HG03575 (cell line): ENCODE measurements around the gene FBXL7.

Source experiments
- ATAC-seq: cut with Tn5 transposase; IDR thresholded peaks from one replicate; pipeline ENCODE4 v1.9.1; 2021; ENCODE audit not compliant: unreplicated experiment, insufficient number of reproducible peaks, low FRiP score; ENCODE audit errors: extremely low read depth

Gene FBXL7

DNA sequence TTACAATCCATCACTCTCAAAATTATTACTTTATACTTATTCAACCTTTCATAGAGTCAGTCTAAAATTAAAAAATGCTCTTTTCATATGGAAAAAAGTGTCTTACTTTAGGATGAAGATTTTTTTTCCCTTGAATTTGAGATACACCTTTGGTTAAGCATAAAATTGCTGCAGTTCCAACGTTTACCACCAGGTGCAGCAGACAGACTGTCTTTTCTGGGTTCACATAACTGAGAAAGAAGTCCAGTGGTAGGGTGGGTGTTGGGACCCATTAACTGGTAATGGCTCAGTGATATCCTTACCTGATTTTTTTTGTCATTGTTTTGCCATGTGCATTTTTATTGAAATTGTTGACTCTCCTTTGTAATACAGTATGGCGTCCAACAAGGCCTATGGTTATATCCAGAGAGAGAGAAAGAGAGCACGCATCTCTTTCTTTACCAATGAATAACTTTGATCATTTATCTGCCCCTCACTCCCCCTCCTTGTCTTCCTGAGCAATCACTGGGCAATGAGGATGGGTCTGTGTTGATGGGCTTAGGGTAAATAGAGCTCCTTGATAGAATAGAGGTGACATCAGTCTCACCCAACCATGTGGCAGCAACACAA is 98.4 kb downstream of the FBXL7 start:
- no peak for ATAC-seq

DNA sequence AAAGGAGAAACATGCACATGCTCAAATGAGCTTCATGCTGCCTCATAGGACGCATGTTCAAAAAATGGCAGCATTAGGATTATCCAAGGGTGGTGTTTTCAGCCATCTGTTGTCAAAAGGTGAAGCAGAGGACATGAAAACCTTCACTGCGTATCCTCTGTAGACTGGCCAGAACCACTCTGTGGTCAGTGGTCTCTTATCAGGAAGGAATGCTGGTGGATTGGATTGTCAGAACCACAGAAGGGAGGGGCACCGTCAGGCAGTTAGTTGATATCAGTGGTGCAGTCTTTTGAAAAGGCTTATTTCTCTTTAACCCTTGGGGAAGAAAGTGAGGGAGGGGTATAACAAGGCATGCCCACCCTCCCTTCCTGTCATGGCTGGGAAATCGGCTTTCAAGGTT is 100.1 kb downstream of the FBXL7 start:
- ATAC-seq = no peak

DNA sequence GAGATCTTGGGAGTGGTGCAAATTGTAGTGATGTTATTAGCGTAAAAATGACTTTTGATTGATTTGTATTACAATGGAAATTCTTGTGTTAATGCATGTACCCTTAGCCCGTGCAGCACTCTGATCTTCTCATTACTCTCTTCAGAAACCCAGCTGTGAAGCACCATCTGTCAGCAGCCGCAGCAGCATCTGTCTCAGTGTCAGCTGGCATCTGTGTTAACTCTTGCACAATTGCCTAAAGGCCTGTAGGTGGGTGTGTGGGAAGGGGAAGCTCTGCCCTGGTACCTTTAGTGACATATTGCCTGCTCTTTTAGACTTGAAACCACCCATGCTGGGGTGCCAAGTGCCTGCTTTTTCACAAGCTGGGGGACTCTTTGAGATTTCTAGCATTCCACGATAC is 101.3 kb downstream of the FBXL7 start:
- ATAC-seq = no peak

DNA sequence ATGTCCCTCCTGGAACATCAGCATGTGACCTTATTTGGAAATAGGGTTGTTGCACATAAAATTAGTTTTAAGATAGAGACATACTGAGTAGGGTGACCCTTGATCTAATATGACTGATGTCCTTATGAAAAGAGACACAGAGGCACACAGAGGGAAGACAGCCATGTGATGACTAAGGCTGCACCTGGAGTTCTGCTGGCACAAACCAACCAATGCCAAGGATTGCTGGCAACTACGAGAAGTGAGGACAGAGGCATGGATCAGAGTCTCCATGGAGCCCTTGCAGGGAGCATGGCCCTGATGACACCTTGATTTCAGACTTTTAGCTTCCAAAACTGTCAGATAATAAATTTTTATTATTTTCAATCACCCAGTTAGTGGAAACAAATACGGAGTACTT is 101.9 kb downstream of the FBXL7 start:
- ATAC-seq = no peak

DNA sequence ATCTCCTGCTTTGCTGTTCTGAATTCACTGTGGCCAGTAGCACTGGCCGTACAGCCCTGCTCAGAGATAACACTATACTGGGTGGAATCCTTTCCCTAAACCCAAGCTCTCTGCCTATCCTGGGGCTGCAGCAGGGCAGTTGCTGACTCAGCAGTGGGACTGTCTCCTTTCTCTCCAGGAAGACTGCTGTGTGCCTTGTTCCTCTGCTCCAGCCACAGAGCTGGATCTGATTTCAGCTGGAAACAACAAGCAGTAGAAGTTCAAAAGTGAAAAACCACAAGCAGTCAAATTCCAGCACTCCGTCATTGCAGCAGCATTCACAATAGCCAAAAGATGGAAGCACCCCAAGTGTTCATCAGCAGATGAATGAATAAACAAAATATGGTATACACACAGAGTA is 105.0 kb downstream of the FBXL7 start:
- ATAC-seq = no peak

DNA sequence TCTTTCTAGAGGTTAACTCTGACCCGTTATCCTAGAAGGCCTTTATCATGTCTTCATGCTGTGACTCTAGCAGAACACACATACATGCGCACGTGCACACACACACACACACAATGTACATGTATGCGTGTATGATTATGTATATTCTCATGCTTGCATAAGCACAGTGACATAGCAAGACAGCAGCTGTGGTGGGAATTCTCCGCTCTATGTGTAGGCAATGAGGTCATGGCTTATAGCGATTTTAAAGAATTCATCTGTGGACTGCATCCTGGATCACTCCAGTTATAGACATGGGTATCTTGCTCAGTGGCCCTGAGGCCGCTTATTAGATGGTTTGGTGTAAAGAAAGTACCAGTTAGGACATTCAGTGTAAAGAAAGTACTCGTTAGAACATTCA is 106.2 kb downstream of the FBXL7 start:
- ATAC-seq = no peak

DNA sequence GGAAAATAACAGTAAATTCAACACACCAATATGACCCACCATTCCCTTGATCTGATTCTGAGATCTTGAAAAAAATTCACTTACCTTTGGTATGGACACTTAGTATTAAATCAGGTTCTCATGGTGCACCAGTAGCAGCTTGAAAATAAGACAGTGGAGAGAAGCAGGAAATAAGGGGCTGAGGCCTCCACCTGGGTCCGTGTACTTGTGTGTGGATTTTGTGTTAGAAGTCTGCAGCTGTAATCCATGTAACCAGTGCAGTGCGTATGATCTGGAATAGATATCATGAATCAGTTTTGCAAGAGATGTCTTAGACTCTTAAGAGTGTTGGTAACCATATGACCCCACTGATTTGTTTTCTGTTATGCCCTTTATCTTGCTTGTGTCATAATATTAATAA is 107.1 kb downstream of the FBXL7 start:
- no peak for ATAC-seq

DNA sequence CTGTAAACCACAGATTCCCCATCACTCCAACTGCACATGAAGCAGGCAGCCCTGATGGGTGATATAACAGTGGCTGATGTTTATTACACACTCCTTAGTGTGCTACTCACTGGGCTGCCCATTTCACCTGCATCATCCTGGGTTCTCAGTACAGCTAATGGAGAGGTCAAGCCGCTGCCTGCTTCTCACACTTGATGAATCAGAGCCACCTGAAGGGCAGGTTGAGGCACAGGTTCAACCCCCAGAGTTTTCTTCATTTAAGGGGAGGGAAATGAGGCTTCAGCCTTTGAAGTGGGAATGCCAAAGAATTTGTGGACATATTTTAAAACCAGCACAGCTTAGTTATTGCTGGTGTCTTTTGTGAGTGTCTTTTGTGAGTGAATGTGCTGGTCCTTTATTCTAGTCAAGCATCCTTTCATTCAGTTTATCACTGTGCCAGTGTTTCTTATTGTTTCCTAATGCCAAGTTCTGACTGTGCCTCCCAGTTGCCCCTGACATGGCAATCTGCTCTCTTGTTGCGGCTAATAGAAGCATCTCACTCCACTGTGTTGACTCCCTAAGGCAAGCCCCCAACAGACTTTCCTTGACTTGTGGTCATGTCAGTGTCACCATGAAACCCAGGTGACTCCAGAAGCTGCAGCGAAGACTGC is 109.2 kb downstream of the FBXL7 start:
- no peak for ATAC-seq

DNA sequence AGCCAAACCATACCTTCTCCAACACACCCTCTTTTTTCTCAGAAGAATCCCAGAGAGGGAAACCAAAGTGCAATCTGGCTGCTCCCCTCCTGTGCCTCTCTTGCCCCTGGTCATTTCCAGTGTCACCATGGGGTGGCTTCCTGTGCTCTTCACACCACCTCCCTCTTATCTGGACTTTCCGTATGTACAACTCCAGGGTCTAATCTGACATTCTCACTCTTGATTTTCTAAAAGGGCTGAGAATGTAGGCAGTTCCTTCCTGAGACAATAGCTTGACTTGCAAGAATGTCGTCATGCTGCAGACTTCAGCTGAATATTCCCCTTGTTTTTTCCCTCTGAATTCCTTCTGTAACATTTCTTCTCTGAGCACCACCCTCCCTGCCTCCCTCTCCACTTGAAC is 110.2 kb downstream of the FBXL7 start:
- ATAC-seq = no peak

DNA sequence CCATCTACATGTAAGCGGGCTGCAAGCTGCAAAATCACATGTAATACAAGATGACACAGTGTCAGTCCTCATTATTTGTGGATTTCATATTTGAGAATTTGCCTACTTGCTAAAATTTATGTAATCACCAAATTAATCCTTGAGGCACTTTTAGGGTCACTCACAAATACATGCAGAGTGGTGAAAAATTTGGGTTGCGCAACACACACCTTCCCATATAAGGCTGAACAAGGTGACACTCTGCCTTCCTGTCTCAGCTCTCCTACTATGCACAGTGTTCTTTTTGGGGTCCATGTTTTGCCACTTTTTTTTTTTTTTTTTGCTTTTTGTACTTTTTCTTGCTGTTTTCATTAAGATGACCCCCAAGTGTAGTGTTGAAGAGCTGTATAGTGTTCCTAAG is 111.0 kb downstream of the FBXL7 start:
- no peak for ATAC-seq

DNA sequence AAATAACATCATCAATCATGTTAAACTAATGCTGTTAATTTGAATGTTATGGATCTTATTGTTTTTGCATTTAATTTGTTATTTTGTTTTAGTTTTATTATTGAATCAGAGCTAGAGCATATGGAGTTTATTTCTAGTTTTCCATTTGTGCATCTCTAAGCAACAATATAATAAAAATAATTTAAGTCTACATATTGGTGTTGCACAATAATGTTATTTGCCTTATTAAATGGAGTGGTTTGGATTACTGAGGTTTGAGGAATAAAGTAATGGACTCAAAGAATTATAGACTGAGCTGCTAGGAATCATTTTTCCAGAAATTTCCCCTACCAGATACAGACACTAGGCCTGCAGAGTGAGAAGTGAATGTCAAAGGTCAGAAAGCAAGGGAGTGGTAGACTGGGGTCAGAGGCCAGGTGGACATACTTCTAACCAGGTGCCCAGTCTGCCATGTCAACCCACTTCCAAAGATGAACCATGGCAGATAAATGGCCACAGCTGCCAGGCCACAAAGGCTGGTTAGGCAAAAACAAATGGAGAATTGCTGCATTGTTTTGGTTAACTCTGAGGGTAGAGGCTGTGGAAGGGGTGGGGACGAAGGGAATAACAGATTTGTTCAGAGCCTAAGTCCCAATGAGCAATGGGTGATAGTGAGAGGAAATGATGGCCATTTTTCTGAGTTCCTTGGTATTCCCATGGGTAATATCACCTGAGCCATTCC is 113.1 kb downstream of the FBXL7 start:
- ATAC-seq = no peak

DNA sequence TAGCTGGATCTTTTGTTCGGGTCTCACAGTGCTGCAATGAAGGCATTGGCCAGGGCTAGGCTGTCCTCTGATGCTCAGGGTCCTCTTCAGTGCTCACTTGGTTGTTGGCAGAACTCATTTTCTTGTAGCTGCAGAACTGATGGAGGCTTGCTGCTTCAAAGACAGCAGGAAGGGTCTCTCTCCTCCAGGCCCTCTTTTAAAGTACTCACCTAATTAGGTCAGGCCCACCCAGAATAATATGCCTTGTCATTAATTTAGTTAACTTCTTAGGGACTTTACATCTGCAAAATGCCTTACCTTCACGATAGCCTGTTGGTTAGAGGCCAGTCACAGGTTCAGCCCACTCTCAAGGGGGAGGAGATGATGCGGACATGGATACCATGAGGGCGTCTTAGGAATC is 114.7 kb downstream of the FBXL7 start:
- ATAC-seq = no peak

DNA sequence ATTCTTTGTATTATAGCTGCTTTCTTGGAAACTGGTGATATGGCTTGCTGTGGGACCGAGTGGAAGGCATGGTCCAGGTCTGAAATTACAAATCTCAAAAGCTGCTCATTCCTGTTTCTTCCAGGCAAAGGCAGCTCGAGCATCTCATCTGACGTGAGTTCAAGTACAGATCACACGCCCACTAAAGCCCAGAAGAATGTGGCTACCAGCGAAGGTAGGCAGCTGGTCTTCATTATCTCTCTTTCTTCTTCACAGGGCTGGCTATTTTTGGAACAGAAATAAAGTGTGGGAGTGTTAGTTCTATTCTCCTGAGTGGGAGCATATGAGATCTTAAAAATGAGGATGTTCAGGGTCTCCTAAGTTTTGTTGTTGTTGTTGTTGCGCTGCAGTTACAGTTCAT is 115.9 kb downstream of the FBXL7 start:
- no peak for ATAC-seq

DNA sequence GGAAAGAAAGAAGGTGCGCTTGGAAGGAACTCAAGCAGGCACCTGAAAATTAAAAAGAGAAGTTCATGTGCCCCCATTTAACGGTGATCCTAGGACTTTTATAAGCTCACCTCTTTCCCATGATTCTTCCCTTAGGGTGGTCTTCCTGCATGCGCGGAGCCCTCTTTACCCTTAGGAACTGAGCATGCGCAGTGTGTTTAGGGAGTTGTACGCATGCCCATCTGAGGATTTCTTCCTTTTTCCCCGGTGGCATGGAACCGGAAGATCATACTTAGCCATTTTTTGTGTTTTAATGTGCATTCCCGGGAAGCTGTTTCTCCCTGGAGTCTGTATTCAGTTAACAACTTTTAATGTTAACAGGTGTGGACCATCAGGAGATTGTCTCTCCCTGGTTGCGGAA is 119.0 kb downstream of the FBXL7 start:
- ATAC-seq = no peak

DNA sequence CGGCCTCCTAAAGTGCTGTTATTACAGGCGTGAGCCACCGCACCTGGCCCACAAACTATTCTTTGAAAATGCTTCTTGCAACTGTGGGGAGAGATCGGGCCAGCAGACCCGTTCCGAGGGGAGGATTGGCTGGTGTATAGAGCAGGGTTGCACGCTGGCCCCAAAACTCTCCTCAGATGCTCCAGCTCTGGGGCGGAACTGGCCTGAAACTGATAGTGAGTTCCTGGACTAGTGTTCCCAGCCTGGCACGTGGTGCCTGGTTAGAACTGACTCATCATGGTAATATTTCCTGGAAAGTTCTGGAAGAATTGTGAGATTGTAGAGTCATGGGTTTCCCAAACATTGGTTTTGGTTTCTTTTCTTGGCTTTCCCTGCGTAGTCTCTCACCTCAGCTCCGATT is 120.5 kb downstream of the FBXL7 start:
- no peak for ATAC-seq

DNA sequence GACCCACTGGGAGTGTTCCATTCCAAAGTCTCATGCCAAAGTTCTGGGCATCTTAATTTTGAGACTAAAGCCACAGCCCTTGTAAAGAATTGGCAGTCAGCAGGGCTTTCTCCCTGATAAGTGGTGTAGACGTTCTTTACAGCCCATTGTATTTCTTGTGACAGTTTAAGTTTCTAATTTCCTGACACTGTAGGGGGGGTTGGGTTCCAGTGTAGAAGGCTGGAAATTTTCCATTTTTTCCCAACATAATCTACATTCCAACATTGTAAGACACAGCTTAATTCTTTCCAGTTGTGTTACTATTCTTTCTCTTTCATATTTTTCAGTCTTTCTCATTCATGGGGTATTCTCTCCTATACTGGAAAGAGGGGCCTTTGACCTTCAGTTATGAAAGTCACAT is 121.1 kb downstream of the FBXL7 start:
- ATAC-seq = no peak

DNA sequence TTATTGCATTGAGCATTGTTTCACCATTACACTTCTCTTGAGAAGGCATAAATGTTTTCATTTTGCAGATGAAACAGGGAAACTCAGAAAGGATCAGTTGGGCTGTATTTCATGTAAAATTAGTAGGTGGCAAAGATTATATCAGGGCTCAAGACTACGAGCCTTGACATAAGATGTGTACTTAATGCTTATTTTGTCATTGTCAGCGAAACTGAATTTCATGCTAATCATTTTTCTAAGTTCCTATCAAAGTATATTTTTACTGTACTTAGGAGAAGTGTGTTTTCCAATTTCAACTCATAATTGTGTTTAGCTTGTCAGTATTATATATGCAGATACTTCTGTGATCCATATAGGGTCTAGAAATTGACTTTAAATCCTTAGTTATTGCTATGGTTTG is 123.8 kb downstream of the FBXL7 start:
- ATAC-seq = no peak

DNA sequence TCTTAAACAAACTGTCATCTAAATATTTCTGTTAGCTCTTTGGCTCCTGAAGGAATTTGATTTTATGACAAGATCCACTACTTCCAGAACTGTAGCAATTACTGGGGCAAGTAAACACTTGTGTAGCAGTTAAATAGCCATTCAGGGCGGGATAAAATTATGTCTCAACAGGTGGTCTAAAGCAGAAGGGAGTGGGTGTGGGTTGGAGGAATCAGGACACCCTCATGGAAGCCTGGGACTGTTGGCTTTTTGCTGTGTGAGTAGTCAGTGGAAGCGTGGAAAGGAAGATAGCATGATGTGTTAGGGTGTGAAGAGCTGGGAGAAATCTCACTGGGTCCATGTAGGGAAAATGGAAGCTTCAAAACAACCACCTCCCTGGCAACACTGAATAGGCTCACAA is 127.1 kb downstream of the FBXL7 start:
- no peak for ATAC-seq

DNA sequence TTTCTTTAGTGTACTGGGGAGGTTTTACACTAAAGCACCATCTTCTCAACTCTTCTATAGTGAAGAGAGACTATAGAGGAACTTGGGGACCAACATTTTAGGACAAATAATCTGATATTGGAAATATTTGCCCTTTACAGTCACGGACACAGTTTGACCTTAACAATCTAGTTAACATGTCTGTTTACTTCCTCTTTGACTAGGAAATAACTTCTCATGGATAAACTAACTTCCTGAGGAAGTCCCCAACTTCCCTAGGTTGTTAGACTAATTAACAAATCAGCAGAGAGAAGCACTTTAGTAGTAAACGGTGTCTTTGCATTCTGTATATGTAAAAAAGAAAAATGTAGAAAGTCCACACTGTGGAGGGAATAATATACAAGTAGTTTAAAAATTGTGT is 127.7 kb downstream of the FBXL7 start:
- ATAC-seq = no peak

DNA sequence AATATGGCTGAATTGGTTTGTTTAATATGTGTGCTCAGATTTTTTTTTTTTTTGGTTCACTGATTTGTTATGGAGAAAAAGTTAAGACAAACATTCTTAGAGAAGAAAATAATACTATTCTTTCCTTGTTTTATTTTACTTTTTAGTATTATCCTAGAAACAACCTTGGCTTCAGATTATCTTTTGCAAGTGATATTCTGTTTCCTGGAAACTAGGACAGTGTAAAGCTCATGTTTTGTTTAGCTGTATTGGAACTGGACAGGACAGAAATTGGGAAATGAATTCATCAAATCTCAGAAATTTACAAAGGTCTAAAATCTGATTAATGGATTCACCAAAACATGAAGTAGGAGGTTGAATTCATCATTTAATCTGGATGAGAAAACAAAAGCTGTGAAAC is 130.5 kb downstream of the FBXL7 start:
- ATAC-seq = no peak
